Neural crest cell (in vitro differentiated cells): ENCODE measurements around the gene WBP11. TPM values are rescaled to one million over a fixed set of nuclear protein-coding genes. Genes with fewer than 3 reads are reported as not detected.

ENCODE experiments used
- DNase-seq: peaks from one replicate; pipeline ENCODE4 v3.0.0; 2021; ENCODE audit warnings: low read depth, mixed read lengths, low spot score
- H3K27ac Mint-ChIP-seq: one replicate; pipeline ENCODE4 v1.8.0; 2021; ENCODE audit warnings: mild to moderate bottlenecking, mixed read lengths; ENCODE audit not compliant: unreplicated experiment
- H3K27me3 Mint-ChIP-seq: 2 replicates; pipeline ENCODE4 v1.8.0; 2021; ENCODE audit warnings: low read depth, mild to moderate bottlenecking, mixed read lengths
- H3K36me3 Mint-ChIP-seq: 2 replicates; pipeline ENCODE4 v1.8.0; 2021; ENCODE audit warnings: low read depth, mild to moderate bottlenecking, mixed read lengths
- H3K4me1 Mint-ChIP-seq: 2 replicates; pipeline ENCODE4 v1.8.0; 2021; ENCODE audit warnings: mixed read lengths
- H3K4me3 Mint-ChIP-seq: one replicate; pipeline ENCODE4 v1.8.0; 2021; ENCODE audit warnings: mild to moderate bottlenecking, mixed read lengths
- H3K9me3 Mint-ChIP-seq: 2 replicates; pipeline ENCODE4 v1.8.0; 2021; ENCODE audit warnings: mixed read lengths
- total RNA-seq: library from RNA; stranded (reverse); gene quantifications from 2 replicates; pipeline ENCODE4 v1.2.1, GENCODE V29; 2021
- TF ChIP-seq, protein P1 (sequence below): fragments of 200-600 bp; sonication (generic); conservative IDR thresholded peaks from 2 replicates; pipeline ENCODE4 v1.5.0; 2021; ENCODE audit warnings: antibody characterized with exemption, mild to moderate bottlenecking

The WBP11 gene
- total RNA-seq, 1 donor from 2014 or later: 101 TPM

DNA sequence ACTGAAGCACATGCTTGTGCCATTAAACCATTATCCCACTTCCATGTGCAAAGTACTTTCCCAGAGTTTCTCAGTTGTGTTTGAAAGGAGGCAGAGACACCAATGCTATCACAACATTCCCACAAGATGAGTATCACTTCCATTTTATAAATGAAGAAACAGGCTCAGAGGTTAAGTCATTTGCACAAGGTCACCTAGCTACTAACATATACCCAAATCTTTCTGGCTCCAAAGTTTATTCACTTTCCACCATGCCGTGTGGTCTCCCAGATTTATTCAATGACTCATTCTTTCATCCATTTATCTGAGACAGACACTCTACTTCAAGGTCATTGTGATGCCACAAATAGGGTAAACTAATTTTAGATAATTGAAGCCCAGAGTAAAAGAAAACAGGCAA, 30.7 kb upstream of the WBP11 start:
- TF ChIP-seq, protein P1, sequence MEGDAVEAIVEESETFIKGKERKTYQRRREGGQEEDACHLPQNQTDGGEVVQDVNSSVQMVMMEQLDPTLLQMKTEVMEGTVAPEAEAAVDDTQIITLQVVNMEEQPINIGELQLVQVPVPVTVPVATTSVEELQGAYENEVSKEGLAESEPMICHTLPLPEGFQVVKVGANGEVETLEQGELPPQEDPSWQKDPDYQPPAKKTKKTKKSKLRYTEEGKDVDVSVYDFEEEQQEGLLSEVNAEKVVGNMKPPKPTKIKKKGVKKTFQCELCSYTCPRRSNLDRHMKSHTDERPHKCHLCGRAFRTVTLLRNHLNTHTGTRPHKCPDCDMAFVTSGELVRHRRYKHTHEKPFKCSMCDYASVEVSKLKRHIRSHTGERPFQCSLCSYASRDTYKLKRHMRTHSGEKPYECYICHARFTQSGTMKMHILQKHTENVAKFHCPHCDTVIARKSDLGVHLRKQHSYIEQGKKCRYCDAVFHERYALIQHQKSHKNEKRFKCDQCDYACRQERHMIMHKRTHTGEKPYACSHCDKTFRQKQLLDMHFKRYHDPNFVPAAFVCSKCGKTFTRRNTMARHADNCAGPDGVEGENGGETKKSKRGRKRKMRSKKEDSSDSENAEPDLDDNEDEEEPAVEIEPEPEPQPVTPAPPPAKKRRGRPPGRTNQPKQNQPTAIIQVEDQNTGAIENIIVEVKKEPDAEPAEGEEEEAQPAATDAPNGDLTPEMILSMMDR: no peak
- Mint-ChIP-seq H3K27ac (no peak overlapping the region), H3K4me1 (peaks cover 12% of the 10 kb centered on the region), H3K4me3 (no peak overlapping the region), H3K9me3 (no peaks in the 10 kb centered on the region), H3K36me3 (no peaks in the 10 kb centered on the region), H3K27me3 (no peaks in the 10 kb centered on the region)
- DNase-seq: no peak

DNA sequence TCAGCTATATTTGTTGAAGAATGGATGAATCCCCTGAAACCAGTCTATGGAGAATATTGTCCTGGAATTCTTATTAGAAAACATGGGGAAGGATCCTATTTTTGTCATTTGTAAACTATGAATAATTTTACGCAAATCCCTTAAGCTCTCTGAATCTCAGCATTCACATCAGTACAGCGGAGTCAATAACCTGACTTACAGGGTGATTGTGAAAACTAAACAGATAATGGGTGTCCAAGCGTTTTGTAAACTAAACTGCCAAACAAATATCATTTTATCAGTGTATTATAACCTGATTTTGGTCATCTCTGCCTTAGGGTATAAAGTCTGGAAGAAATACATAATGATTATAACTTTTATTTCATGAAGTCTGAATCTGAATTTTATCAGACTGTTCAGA, 30.1 kb upstream of the WBP11 start:
- no peaks in the 10 kb centered on the region for H3K36me3 Mint-ChIP-seq
- TF ChIP-seq, protein P1: no peak

DNA sequence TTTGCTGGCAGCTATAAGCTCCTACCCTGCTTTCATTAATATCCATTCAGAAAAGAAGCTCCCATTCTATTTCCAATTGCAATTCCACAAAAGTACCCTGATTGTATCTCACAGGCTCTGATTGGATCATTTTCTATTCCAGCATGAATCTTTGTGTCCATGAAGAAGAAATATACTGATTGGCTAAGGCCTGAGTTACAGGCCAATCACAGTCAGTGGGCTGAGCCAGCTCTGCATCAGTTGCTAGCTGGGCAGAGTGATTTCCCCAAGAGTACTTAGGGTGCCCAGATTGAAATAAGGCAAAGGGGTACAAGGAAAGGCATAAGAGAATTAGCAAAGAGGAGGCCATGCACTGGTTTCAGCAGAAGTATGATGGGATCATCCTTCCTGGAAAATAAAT, 25.6 kb upstream of the WBP11 start:
- no peak overlapping the region for H3K4me3 Mint-ChIP-seq
- H3K27me3 Mint-ChIP-seq: no peaks in the 10 kb centered on the region
- H3K27ac Mint-ChIP-seq: no peak overlapping the region
- no peak for DNase-seq
- H3K4me1 Mint-ChIP-seq: peaks cover 1% of the 10 kb centered on the region
- TF ChIP-seq, protein P1: no peak
- H3K36me3 Mint-ChIP-seq: no peaks in the 10 kb centered on the region
- no peaks in the 10 kb centered on the region for H3K9me3 Mint-ChIP-seq

More for the DNA sequence above, 30.1 kb upstream of the WBP11 start:
- Mint-ChIP-seq H3K9me3 (no peaks in the 10 kb centered on the region), H3K4me3 (no peak overlapping the region), H3K27ac (no peak overlapping the region), H3K4me1 (peaks cover 12% of the 10 kb centered on the region), H3K27me3 (no peaks in the 10 kb centered on the region)
- DNase-seq: no peak

DNA sequence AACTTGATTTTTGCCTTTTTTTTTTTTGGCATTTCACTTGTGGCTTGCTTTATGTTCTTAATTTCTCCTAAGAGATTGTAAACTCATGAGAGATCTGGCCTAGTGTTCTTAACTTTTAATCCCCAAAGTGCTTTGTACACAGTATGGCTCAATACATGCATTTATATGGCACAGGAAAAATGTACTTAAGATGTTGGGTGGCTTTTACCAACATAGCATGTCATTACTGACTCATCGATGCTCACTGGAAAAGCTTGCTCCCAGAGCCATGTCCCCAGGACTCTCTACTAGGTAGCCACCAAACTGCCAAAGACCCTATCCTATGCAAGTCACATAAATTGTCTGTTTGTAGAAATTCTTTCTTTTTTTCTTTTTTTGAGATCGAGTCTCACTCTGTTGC, 23.8 kb upstream of the WBP11 start:
- TF ChIP-seq, protein P1: no peak
- no peaks in the 10 kb centered on the region for H3K36me3 Mint-ChIP-seq
- no peaks in the 10 kb centered on the region for H3K4me1 Mint-ChIP-seq
- no peak for DNase-seq
- H3K27me3 Mint-ChIP-seq: no peaks in the 10 kb centered on the region
- H3K4me3 Mint-ChIP-seq: no peak overlapping the region
- no peaks in the 10 kb centered on the region for H3K9me3 Mint-ChIP-seq
- no peak overlapping the region for H3K27ac Mint-ChIP-seq

DNA sequence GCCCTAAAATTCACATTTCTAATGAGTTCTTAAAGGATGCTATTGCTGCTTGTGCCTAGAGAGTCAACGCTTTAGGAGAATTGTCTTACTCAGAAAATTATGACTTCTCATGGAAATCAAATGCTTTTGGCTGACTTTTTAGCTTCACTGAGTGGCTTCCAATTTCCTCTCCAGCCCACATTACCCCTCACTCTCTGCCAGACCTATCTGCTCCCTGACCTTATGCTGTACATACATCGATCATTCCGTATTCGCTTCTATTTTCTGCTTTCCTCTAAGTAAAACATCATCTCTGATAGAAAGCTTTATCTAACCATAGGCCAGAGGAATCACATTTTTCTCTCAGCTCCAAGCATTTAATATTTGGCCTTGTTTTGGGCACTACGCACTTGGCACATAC, 23.2 kb upstream of the WBP11 start:
- H3K4me1 Mint-ChIP-seq: no peaks in the 10 kb centered on the region
- H3K9me3 Mint-ChIP-seq: no peaks in the 10 kb centered on the region
- TF ChIP-seq, protein P1: no peak
- H3K36me3 Mint-ChIP-seq: no peaks in the 10 kb centered on the region
- H3K4me3 Mint-ChIP-seq: no peak overlapping the region
- no peaks in the 10 kb centered on the region for H3K27me3 Mint-ChIP-seq
- no peak for DNase-seq
- H3K27ac Mint-ChIP-seq: no peak overlapping the region

DNA sequence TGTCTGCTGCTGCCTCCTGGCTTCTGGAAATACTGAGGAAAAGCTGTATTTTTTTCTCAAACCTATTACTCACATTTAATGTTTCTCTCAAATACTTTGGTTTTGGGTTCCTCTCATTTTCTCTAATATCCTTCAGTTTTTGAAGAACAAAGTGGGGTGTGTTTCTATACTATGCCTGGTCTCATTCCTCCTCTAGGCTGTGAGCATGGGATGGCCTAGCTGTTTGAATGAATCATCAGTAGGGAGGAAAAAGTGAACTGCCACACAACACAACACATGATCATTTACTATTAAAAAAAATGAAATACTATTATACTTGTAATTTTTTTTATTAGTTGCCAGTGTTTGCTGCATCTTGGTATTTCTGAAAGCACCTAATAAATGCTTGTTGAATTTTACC, 22.0 kb upstream of the WBP11 start:
- H3K27ac Mint-ChIP-seq: no peak overlapping the region

More for the DNA sequence above, 22.0 kb upstream of the WBP11 start:
- H3K4me3 Mint-ChIP-seq: no peak overlapping the region
- H3K36me3 Mint-ChIP-seq: no peaks in the 10 kb centered on the region
- H3K27me3 Mint-ChIP-seq: no peaks in the 10 kb centered on the region
- DNase-seq: no peak
- TF ChIP-seq, protein P1: no peak
- no peaks in the 10 kb centered on the region for H3K9me3 Mint-ChIP-seq
- H3K4me1 Mint-ChIP-seq: no peaks in the 10 kb centered on the region
